GM15510 (cell line): ENCODE measurements around the gene DNAJC18.

Experiments
- POLR2A ChIP-seq: IDR thresholded peaks from 3 replicates; pipeline ENCODE4 v1.6.1; 2011; ENCODE audit warnings: borderline replicate concordance; ENCODE audit not compliant: insufficient read length; ENCODE audit errors: extremely low read depth

DNAJC18 gene

GRCh38 chr5:139414581-139415130 lies 24.7 kb downstream of the DNAJC18 start:
- no peak for TF ChIP-seq POLR2A

- no peak for TF ChIP-seq POLR2A
Observed at GRCh38 chr5:139413963-139414362, 25.4 kb downstream of the DNAJC18 start.

- no peak for TF ChIP-seq POLR2A
Observed at GRCh38 chr5:139413153-139413552, 26.2 kb downstream of the DNAJC18 start.

- TF ChIP-seq POLR2A = no peak
Observed at GRCh38 chr5:139410993-139411828, 28.1 kb downstream of the DNAJC18 start.

GRCh38 chr5:139410121-139410992 lies 29.0 kb downstream of the DNAJC18 start:
- TF ChIP-seq POLR2A = no peak

GRCh38 chr5:139408191-139408590 lies 31.1 kb downstream of the DNAJC18 start:
- TF ChIP-seq POLR2A = no peak

- no peak for TF ChIP-seq POLR2A
Observed at GRCh38 chr5:139407517-139407916, 31.8 kb downstream of the DNAJC18 start.

- TF ChIP-seq POLR2A = no peak
Observed at GRCh38 chr5:139406963-139407362, 32.4 kb downstream of the DNAJC18 start.

- TF ChIP-seq POLR2A = no peak
Observed at GRCh38 chr5:139404484-139404840, 34.9 kb downstream of the DNAJC18 start.

- peak; percentile 30 for TF ChIP-seq POLR2A
Observed at GRCh38 chr5:139403787-139404483, 35.4 kb downstream of the DNAJC18 start, which contains the start of gene SPATA24. TSS of gene SPATA24 (minus strand) at chr5:139404089. CDS start at chr5:139404060, 29 bp downstream.

GRCh38 chr5:139403418-139403786 lies 35.9 kb downstream of the DNAJC18 start:
- TF ChIP-seq POLR2A = no peak

GRCh38 chr5:139402561-139403158 lies 36.7 kb downstream of the DNAJC18 start:
- TF ChIP-seq POLR2A = no peak

GRCh38 chr5:139401546-139401945 lies 37.8 kb downstream of the DNAJC18 start:
- TF ChIP-seq POLR2A = no peak

- TF ChIP-seq POLR2A = no peak
Observed at GRCh38 chr5:139399501-139400121, 39.7 kb downstream of the DNAJC18 start.

- no peak for TF ChIP-seq POLR2A
Observed at GRCh38 chr5:139397921-139398320, 41.4 kb downstream of the DNAJC18 start.

GRCh38 chr5:139396691-139397090 lies 42.6 kb downstream of the DNAJC18 start:
- TF ChIP-seq POLR2A = no peak
